ENCODE data around the gene MAP2K2.
"Not testable (repeated sequence)": the region's sequence is repeated elsewhere in the genome, so short reads cannot be mapped to it uniquely, and the experiment has no call there.

Gene MAP2K2

GRCh38 chr19:4171676-4172075, 47.8 kb upstream of the MAP2K2 start:
- TF ChIP-seq GLIS3 (CRISPR knock-in tag; IDR thresholded peaks at IDR 0.05) (no peak), ZNF70 (CRISPR knock-in tag; IDR thresholded peaks at IDR 0.05) (no peak)
- no peak for ATAC-seq

GRCh38 chr19:4164262-4164661, 40.3 kb upstream of the MAP2K2 start:
- no peak for ATAC-seq
- TF ChIP-seq ARNTL (CRISPR knock-in tag; IDR thresholded peaks at IDR 0.05; ENCODE audit: borderline replicate concordance, low read depth) (no peak), SNAI2 (CRISPR knock-in tag; IDR thresholded peaks at IDR 0.05) (no peak), CSDC2 (CRISPR knock-in tag; IDR thresholded peaks at IDR 0.05) (no peak), ZC3H10 (CRISPR knock-in tag; IDR thresholded peaks at IDR 0.05) (no peak), ZNF70 (CRISPR knock-in tag; IDR thresholded peaks at IDR 0.05) (no peak), BACH2 (CRISPR knock-in tag; IDR thresholded peaks at IDR 0.05; ENCODE audit: borderline replicate concordance) (no peak), TSHZ2 (CRISPR knock-in tag; IDR thresholded peaks at IDR 0.05) (no peak), PATZ1 (CRISPR knock-in tag; IDR thresholded peaks at IDR 0.05; ENCODE audit: borderline replicate concordance) (no peak), PPARA (CRISPR knock-in tag; IDR thresholded peaks at IDR 0.05; ENCODE audit: borderline replicate concordance) (no peak), ZFP3 (CRISPR knock-in tag; IDR thresholded peaks at IDR 0.05) (no peak), TOX (CRISPR knock-in tag; IDR thresholded peaks at IDR 0.05; ENCODE audit: borderline replicate concordance) (no peak)

- TF ChIP-seq ZC3H10 (CRISPR knock-in tag; IDR thresholded peaks at IDR 0.05) (no peak), GLIS3 (CRISPR knock-in tag; IDR thresholded peaks at IDR 0.05) (no peak), PPARA (CRISPR knock-in tag; IDR thresholded peaks at IDR 0.05; ENCODE audit: borderline replicate concordance) (no peak), ESRRG (CRISPR knock-in tag; IDR thresholded peaks at IDR 0.05) (no peak), CREB5 (CRISPR knock-in tag; IDR thresholded peaks at IDR 0.05; ENCODE audit: low read depth) (no peak), ZNF8 (CRISPR knock-in tag; IDR thresholded peaks at IDR 0.05) (no peak), ZNF565 (CRISPR knock-in tag; conservative IDR thresholded peaks at IDR 0.05; ENCODE audit: low read depth) (no peak), BACH2 (CRISPR knock-in tag; IDR thresholded peaks at IDR 0.05; ENCODE audit: borderline replicate concordance) (no peak), TOX (CRISPR knock-in tag; IDR thresholded peaks at IDR 0.05; ENCODE audit: borderline replicate concordance) (no peak)
- ATAC-seq, result no peak
Observed at GRCh38 chr19:4161415-4162077, 37.6 kb upstream of the MAP2K2 start.

- not testable (repeated sequence) for ATAC-seq
Observed at GRCh38 chr19:4157971-4158370, 34.0 kb upstream of the MAP2K2 start.

GRCh38 chr19:4157164-4157563, 33.2 kb upstream of the MAP2K2 start:
- no peak for TF ChIP-seq GLIS3 (CRISPR knock-in tag; IDR thresholded peaks at IDR 0.05)
- TF ChIP-seq ESRRG (CRISPR knock-in tag; IDR thresholded peaks at IDR 0.05), result no peak
- TF ChIP-seq ZFP30 (CRISPR knock-in tag; IDR thresholded peaks at IDR 0.05), result no peak
- no peak for TF ChIP-seq ZNF8 (CRISPR knock-in tag; IDR thresholded peaks at IDR 0.05)
- no peak for TF ChIP-seq ARNTL (CRISPR knock-in tag; IDR thresholded peaks at IDR 0.05; ENCODE audit: borderline replicate concordance, low read depth)
- no peak for TF ChIP-seq ZC3H10 (CRISPR knock-in tag; IDR thresholded peaks at IDR 0.05)
- TF ChIP-seq SNAI2 (CRISPR knock-in tag; IDR thresholded peaks at IDR 0.05), result no peak
- no peak for TF ChIP-seq PATZ1 (CRISPR knock-in tag; IDR thresholded peaks at IDR 0.05; ENCODE audit: borderline replicate concordance)
- TF ChIP-seq ZFP3 (CRISPR knock-in tag; IDR thresholded peaks at IDR 0.05), result no peak
- no peak for TF ChIP-seq ZNF70 (CRISPR knock-in tag; IDR thresholded peaks at IDR 0.05)
- TF ChIP-seq OSR1 (CRISPR knock-in tag; IDR thresholded peaks at IDR 0.05), result no peak
- TF ChIP-seq CSRNP3 (CRISPR knock-in tag; IDR thresholded peaks at IDR 0.05), result no peak
- no peak for TF ChIP-seq ISL1 (CRISPR knock-in tag; IDR thresholded peaks at IDR 0.05)
- TF ChIP-seq ZNF565 (CRISPR knock-in tag; conservative IDR thresholded peaks at IDR 0.05; ENCODE audit: low read depth), result no peak
- TF ChIP-seq TOX (CRISPR knock-in tag; IDR thresholded peaks at IDR 0.05; ENCODE audit: borderline replicate concordance), result no peak
- no peak for ATAC-seq
